Panc1 (cell line): Measurements from ENCODE around the gene KCNIP4.

ENCODE experiments used
- CTCF ChIP-seq: fragments of 450-650 bp; IDR thresholded peaks from 2 replicates; pipeline ENCODE4 v1.5.1; 2017; ENCODE audit warnings: mild to moderate bottlenecking
- POLR2AphosphoS5 ChIP-seq: IDR thresholded peaks from 2 replicates; pipeline ENCODE4 v1.6.1; 2012; ENCODE audit warnings: mild to moderate bottlenecking, low read depth, low read length, moderate library complexity
- REST ChIP-seq, 2 experiments: IDR thresholded peaks; 2 replicates each; pipeline ENCODE4 v1.6.1; 2011 to 2012; ENCODE audit warnings: low read depth in 2 of 2, control low read depth in 1 of 2, low read length in 1 of 2, mild to moderate bottlenecking in 1 of 2, moderate library complexity in 1 of 2; ENCODE audit not compliant: insufficient read depth in 1 of 2
- SIN3A ChIP-seq: IDR thresholded peaks from 2 replicates; pipeline ENCODE4 v1.6.1; 2012; ENCODE audit warnings: low read depth, mild to moderate bottlenecking, low read length, moderate library complexity, borderline replicate concordance; ENCODE audit not compliant: insufficient read depth
- TCF7L2 ChIP-seq: IDR thresholded peaks from 2 replicates; pipeline ENCODE4 v1.6.1; 2011; ENCODE audit warnings: mild to moderate bottlenecking, low read depth, low read length, inconsistent platforms

- TF ChIP-seq CTCF: no peak
- TF ChIP-seq REST (IDR thresholded peaks at IDR 0.05; ENCODE audit: insufficient read depth in 1 of 2, low read depth in 2 of 2, low read length in 1 of 2): no peak
- no peak for TF ChIP-seq POLR2AphosphoS5
- TF ChIP-seq TCF7L2: no peak
- no peak for TF ChIP-seq SIN3A
These were observed 856.0 kb downstream of the KCNIP4 start for GRCh38 chr4:21092531-21092930.
